GM21576 (cell line): ENCODE measurements around the gene JAKMIP1.

ENCODE experiments used
- ATAC-seq: cut with Tn5 transposase; IDR thresholded peaks from one replicate; pipeline ENCODE4 v1.9.1; 2021; ENCODE audit warnings: mild to moderate bottlenecking, moderate library complexity; ENCODE audit not compliant: unreplicated experiment

JAKMIP1 gene

DNA sequence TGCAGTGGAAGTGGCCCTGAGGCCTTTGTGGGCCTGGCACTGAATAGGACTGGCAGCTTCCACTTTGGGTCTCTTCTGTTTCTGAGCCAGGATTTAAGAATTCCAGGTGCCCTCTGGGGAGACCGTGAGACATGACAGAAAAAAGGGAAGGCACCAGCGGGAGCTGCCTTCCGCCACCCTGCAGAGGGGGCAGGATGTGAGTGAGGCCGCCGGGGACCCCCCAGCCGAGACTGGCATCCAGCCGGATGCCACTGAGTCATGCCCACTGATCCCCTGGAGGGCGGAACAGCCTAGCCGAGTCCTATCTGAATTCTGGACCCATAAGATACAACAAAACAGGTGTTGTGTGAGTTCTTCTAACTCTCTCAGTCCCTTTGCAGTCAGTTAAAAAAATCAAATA is 223.4 kb downstream of the JAKMIP1 start:
- ATAC-seq: no peak

DNA sequence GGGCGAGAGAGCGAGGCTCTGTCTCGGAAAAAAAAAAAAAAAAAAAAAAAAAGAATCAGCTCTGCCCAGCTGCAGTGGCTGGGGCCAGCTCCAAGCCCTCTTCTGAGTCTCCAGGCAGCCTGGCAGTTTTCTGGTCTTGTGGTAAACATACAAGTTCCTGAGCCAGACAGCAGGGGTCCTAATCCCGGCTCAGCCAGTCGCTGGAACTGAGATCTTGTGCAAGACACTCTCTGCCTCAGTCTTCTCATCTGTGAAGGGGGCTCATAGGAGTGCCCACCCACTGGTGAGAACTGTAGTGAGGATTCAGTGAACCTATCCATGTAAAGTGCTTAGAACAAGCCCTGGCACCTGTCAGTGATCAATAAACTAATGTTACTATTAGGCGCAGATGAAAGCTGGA is 223.9 kb downstream of the JAKMIP1 start:
- ATAC-seq: no peak
